Endometrium (tissue), 2 donors: ENCODE measurements around the gene SCAF8.
"Not testable (repeated sequence)": the region's sequence is repeated elsewhere in the genome, so short reads cannot be mapped to it uniquely, and the experiment has no call there.

Experiments used
- FAIRE-seq: peaks from 2 replicates; lab custom pipeline; 2012; peaks lifted over from hg19 to GRCh38; lab: Jason Lieb, UNC
- donor health status: control.
- donor health status: control.

SCAF8 gene

DNA sequence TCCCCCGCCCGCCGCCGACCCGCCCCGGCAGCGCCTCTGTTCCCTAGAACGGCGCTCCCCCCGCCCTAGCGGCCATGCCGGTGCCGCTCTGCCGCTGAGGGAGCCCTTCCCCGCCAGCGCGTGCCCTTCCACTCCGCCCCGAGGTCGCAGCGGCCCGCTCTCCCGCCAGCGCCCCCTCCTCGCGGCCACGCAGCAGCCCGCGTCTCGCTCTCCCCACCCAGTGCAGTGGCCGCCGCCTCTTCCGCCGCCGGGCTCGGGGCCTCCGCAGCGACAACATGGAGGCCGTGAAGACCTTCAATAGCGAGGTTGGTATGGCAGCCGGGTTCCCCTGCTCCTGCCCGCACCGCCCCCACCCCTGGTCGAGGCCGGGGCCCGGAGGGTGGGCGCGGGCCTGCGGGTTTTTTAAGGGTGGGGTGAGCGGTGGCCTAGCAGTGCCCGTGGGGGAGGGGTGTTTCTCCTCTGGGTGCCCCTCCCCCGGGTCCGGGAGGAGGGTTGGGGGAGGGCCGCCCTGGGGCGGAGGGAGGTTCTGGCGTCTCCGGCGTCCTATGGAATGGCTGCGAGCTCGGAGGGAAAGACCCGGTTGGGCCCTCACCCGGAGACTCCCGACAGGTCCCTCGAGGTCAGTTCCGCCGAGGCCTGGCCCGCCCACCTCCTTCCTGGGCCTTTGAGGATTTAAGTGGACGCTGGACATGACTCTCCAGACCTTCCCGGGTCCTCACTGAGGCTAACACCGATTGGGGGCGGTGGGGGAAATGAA is 588 bp downstream of the SCAF8 start:
- FAIRE-seq, result no peak

DNA sequence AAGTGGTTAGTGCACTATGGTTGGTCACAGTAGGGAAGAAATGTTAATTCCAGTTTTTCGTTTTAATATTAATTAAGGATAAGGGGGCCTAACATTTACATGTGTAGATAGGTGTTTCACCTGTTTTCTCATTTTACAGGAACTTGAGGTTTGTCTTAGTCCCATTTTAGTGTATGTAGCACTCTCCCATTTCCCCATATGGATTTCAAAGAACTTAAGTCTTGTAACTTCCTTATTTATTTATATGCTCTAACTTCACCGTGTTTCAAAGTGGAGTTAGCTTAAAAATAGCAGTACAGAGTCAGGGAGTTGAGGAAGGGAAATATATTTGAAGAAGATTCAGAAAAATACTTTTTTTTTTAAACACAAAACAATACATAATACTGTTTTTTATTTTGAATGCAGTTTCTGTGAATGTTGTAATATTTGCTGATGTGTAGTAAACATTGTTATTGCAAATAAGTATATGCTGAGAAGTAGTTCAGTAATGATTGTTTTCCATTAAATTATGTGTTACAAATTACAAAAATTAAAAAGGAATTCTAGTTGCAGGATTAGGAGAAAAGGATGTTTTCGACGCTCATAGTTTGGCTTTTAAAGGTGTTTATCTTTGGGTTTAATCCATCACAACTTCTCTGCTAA is 3.5 kb downstream of the SCAF8 start:
- no peak for FAIRE-seq

DNA sequence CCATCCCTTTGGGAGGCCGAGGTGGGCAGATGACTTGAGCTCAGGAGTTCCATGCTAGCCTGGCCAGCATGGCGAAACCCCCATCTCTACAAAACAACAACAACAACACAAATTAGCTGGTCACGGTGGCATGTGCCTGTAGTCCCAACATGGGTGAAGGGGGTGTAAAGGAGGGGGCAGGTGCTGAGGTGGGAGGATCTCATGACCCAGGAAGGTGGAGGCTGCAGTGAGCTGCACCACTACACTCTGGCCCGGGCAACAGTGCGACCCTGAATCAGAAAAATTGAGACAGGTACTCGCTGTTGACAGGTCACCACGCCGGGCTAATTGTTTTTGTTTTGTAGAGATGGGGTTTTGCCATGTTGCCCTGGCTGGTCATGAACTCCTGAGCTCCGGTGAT is 4.2 kb downstream of the SCAF8 start:
- no peak for FAIRE-seq

DNA sequence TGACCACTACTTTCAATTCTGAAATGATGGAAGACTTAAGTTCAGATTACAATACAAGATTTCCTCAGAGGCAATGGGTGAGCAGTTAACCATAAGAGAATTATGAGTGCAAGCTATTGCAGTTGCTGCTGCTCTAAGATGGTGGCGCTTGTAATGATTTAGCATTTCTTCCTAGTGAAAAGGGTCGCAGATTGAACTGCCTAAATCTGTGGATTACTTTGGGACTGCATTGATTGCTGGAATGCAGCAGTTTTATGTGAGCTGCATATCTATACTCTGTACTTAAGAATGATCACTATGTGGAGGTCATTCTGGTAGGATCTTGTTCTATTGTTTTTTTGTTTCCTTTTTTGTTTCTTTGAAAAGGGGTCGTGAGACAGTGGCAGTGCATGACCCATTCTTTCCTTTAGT is 5.3 kb downstream of the SCAF8 start:
- no peak for FAIRE-seq

- FAIRE-seq, result no peak
Observed at GRCh38 chr6:154740658-154741057, 7.4 kb downstream of the SCAF8 start.

GRCh38 chr6:154742891-154743290 is 9.7 kb downstream of the SCAF8 start:
- FAIRE-seq, result no peak

DNA sequence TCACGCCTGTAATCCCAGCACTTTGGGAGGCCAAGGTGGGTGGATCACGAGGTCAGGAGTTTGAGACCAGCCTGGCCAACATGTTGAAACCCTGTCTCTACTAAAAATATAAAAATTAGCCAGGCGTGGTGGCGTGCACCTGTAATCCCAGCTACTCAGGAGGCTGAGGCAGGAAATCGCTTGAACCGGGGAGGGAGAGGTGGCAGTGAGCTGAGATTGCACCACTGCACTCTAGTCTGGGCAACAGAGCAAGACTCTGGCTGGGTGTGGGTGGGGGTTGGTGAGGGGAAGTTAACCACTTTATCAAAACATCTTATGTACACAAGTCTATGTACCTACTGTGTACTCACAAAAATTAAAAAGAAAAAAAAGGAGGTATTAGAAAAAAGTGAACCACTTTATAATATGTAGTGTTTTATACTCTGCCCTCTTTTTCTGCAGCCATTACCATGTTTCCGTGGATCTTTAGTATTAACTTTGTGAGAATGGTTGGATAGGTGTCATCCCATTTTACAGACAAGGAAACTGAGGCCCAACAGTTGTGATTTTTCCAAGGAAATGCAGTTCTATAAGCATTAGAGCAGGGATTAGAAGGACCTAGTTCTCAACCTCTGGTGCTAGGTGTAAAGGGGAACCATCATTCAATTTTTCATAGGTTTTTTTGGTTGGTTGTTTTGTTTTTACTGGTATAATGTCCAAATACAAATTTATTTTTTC is 11.0 kb downstream of the SCAF8 start:
- not testable (repeated sequence) for FAIRE-seq

- FAIRE-seq, result no peak
Observed at GRCh38 chr6:154745243-154745642, 12.0 kb downstream of the SCAF8 start.

DNA sequence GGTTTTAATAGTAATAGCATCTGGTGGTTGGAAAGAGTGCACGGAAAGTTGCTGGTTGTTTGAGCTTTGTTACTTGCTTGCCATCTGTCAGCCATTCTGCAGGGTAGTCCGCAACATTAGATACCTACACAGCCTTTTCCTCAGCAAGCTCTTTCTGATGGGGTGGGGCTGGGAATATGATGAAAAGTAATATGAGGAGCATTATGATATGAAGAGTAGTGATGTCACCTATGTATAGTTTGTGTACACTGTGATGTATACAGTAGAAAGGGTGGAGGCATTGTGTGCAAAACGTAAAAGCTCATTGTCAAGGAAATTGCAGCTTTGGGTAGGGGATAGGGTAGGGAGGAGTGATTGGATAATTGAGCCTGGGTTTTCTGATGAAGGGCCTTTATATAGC is 16.1 kb downstream of the SCAF8 start:
- FAIRE-seq, result no peak

GRCh38 chr6:154751011-154751800 is 18.0 kb downstream of the SCAF8 start:
- no peak for FAIRE-seq

- FAIRE-seq, result no peak
Observed at GRCh38 chr6:154752022-154752421, 18.8 kb downstream of the SCAF8 start.

- no peak for FAIRE-seq
Observed at GRCh38 chr6:154754152-154754551, 20.9 kb downstream of the SCAF8 start.

DNA sequence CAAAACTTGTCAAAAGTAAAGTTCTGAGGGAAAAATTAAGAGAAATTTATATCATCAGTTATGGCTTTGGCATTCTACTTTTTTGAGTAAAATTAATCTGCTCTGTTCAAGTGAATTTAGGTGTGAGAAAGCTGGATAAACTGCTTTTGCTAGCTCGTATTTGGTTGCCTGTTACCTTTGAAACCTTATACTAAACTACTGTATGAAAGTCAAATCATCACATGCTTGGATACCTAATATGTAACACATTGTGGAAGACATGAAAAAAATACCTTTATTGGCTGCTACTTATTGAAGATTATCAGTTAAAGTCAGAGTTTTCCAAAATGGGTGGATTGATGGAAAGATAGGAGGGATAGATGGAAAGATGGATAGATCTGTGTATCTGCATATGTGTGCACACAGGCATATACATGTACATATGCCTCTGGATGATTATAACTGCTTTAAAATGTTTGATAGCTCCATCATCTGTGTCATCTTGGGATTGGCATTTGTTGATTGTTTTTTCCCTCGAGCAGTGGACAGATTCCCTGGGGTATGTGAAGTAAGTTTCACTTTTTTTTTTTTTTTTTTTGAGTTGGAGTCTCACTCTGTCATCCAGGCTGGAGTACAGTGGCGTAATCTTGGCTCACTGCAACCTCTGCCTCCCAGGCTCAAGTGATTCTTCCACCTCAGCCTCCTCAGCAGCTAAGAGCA is 24.3 kb downstream of the SCAF8 start:
- no peak for FAIRE-seq

- FAIRE-seq, result no peak
Observed at GRCh38 chr6:154758125-154758524, 24.9 kb downstream of the SCAF8 start.

DNA sequence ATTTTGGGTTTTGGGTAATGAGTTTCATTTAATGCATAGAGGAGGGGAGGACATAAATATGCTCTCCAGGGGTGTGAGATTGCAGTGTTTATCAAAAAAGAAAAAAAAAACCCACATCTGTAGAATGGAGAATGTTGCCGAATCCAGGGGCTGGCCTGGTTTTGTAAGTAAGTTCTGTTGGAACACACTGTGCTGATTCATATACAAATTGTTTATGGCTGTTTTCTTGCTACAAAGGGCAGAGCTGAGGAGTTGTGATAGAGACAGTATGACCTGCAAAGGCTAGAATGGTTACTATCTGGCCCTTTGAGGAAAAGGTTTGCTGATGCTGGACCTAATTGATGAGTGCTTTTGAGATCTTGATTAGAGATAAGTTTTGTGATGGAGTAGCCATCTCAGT is 30.4 kb downstream of the SCAF8 start:
- no peak for FAIRE-seq

- FAIRE-seq, result no peak
Observed at GRCh38 chr6:154765273-154765672, 32.1 kb downstream of the SCAF8 start.

DNA sequence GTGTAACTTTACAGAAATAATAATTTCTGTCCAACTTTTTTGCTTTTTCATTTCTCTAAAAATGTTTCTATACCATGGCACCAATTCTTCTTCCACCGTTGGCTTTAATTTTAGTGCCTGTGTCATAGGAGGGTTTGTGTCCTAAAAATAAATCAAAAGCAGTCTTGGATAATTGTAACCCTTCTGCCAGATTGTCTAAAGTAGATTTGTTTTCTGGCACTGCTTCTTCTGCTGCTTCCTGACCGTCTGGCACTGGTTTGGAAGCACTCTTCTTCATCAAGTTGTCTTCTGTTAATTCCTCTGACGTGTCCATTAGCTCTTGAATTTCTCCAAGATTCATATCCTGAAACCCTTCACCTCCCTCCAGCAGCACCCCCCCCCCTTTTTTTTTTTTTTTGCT is 33.1 kb downstream of the SCAF8 start:
- FAIRE-seq, result no peak

DNA sequence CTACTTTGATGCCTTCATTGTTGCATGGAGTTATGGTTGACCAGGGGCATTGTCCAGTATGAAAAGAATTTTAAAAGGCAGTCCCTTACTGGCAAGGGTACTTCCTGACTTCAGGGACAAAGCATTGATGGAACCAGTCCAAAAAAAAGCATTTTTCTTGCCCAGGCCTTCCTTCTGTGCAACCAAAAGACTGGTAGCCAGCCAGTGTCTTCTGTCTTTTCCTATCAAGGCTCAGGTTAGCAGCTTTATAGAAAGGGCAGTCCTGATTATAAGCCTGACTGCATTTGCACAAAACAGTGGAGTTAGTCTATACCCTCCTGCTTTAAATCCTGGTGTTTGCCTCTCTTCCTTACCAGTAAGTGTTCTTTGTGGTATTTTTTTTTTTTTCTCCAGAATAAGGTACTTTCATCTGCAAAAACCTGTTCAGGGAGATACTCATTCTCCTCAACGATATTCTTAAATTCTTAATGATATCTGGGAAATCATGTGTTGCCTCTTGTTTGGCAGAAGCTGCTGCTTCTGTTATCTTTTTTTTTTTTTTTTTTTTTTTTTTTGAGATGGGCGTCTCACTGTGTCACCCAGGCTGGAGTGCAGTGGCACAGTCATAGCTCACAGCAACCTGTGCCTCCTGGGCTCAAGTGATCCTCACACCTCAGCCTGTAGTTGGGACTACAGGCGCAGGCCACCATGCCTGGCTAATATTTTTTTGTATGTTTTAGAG is 33.9 kb downstream of the SCAF8 start:
- FAIRE-seq, result no peak

GRCh38 chr6:154768280-154768679 is 35.1 kb downstream of the SCAF8 start:
- FAIRE-seq, result no peak

DNA sequence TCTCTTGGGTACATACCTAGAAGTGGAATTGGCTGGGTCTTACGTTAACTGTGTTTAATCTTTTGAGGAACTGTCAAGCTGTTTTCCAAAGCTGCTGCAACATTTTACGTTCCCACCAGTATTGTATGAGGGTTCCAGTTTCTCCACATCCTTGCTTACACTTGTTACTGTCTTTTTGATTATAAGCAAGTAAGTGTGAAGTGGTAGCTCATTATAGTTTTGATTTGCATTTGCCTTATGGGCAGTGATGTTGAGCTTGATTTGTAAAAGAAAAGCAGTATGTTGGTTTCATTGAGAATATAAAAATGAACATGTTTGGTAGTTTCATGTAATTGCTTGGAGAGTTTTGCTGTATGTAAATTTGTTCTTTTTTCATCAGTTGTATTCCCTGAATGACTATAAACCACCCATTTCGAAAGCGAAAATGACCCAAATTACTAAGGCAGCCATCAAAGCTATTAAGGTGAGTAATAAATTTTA is 40.4 kb downstream of the SCAF8 start:
- FAIRE-seq, result no peak

- FAIRE-seq, result not testable (repeated sequence)
Observed at GRCh38 chr6:154779157-154779556, 45.9 kb downstream of the SCAF8 start.
